GM12878 (cell line): ENCODE data around the gene PRKN. TPM values are rescaled to one million over a fixed set of nuclear protein-coding genes. Genes with fewer than 3 reads are reported as not detected.

Experiments used
- ATAC-seq: fragments of 200-7000 bp; cut with Tn5 transposase; 3 replicates; pipeline ENCODE4 v1.9.1; 2020; ENCODE audit warnings: mild to moderate bottlenecking, moderate library complexity
- BruUV-seq: library from RNA; stranded (reverse); fragments of 400-500 nt; replicated peaks from 2 replicates; lab custom pipeline; 2021; lab: Mats Ljungman, UMichigan
- CTCF ChIA-PET: fragments of 300-600 bp; sonication (Branson Sonifier 250); formaldehyde crosslinking; extraction: SDS; loops from one replicate; lab custom pipeline; 2021; ENCODE audit warnings: inconsistent platforms; lab: Yijun Ruan, JAX
- POLR2A ChIA-PET: fragments of 350-600 bp; formaldehyde crosslinking; extraction: SDS; loops from one replicate; lab custom pipeline; 2021; ENCODE audit warnings: inconsistent platforms; lab: Charles Lee
- RAD21 ChIA-PET: fragments of 300-600 bp; sonication (Branson Sonifier 250); formaldehyde crosslinking; loops from one replicate; lab custom pipeline; 2023; ENCODE audit warnings: antibody characterized with exemption; ENCODE audit not compliant: unreplicated experiment; lab: Charles Lee
- SMC1A ChIA-PET: fragments of 300-600 bp; sonication (Branson Sonifier 250); formaldehyde crosslinking; loops from one replicate; lab custom pipeline; 2023; ENCODE audit not compliant: unreplicated experiment, uncharacterized antibody; lab: Charles Lee
- DNase-seq: peaks from one replicate; pipeline ENCODE4 v3.0.0-alpha.2; 2011; ENCODE audit warnings: low read depth, low spot score
- FAIRE-seq: peaks from 3 replicates; lab custom pipeline; 2011; peaks lifted over from hg19 to GRCh38; lab: Jason Lieb, UNC
- H2AFZ ChIP-seq: 2 replicates; pipeline ENCODE4 v1.6.0; 2011; ENCODE audit warnings: low read depth, low read length, control low read depth; ENCODE audit not compliant: control insufficient read depth
- H3K27ac ChIP-seq: 2 replicates; pipeline ENCODE4 v1.5.1; 2011; ENCODE audit warnings: control low read depth; ENCODE audit not compliant: control insufficient read depth, insufficient read depth
- H3K27me3 ChIP-seq, 2 experiments: replicated peaks in 1 of 2; 2 replicates each; pipeline versions ENCODE4 v1.6.0 to v1.6.1; 2011; ENCODE audit warnings: low read length in 1 of 2; ENCODE audit not compliant: control insufficient read depth in 2 of 2, insufficient read depth in 2 of 2
- H3K36me3 ChIP-seq, 2 experiments: 2 replicates each; pipeline ENCODE4 v1.5.1; 2011; ENCODE audit warnings: low read length in 1 of 2; ENCODE audit not compliant: control insufficient read depth in 2 of 2, insufficient read depth in 2 of 2
- H3K4me1 ChIP-seq: 2 replicates; pipeline ENCODE4 v1.6.1; 2011; ENCODE audit warnings: mild to moderate bottlenecking, low read length, moderate library complexity, mixed read lengths; ENCODE audit not compliant: control insufficient read depth, insufficient read depth
- H3K4me2 ChIP-seq: 2 replicates; pipeline ENCODE4 v1.6.0; 2011; ENCODE audit warnings: control low read depth; ENCODE audit not compliant: control insufficient read depth, insufficient read depth
- H3K4me3 ChIP-seq: fragments of 200-600 bp; sonication (generic); 2 replicates; pipeline ENCODE4 v1.5.1; 2016
- H3K79me2 ChIP-seq: 2 replicates; pipeline ENCODE4 v1.6.0; 2011; ENCODE audit warnings: low read length; ENCODE audit not compliant: control insufficient read depth, insufficient read depth
- H3K9ac ChIP-seq: 2 replicates; pipeline ENCODE4 v1.8.0; 2011; ENCODE audit warnings: low read length, control low read depth, mixed read lengths; ENCODE audit not compliant: control insufficient read depth, insufficient read depth
- H3K9me3 ChIP-seq: replicated peaks from 3 replicates; pipeline ENCODE4 v1.5.1; 2011; ENCODE audit warnings: mild to moderate bottlenecking, low read length; ENCODE audit not compliant: control insufficient read depth, insufficient read depth
- H4K20me1 ChIP-seq: 2 replicates; pipeline ENCODE4 v1.6.0; 2011; ENCODE audit not compliant: control insufficient read depth, insufficient read depth
- BACH1 ChIP-seq: fragments of 450-650 bp; IDR thresholded peaks from 2 replicates; pipeline ENCODE4 v1.6.1; 2017; ENCODE audit warnings: mild to moderate bottlenecking, borderline replicate concordance
- MTA2 ChIP-seq: fragments of 450-650 bp; IDR thresholded peaks from 2 replicates; pipeline ENCODE4 v1.6.1; 2016; ENCODE audit warnings: low read depth, mild to moderate bottlenecking, moderate library complexity
- POLR2AphosphoS2 ChIP-seq: IDR thresholded peaks from 2 replicates; pipeline ENCODE4 v1.6.1; 2011; ENCODE audit warnings: low read depth, mild to moderate bottlenecking, low read length, improper control_type of control experiment, moderate library complexity
- RBBP5 ChIP-seq: fragments of 200-600 bp; sonication (generic); conservative IDR thresholded peaks from 2 replicates; pipeline ENCODE4 v1.6.1; 2016
- SMARCA5 ChIP-seq: fragments of 450-650 bp; IDR thresholded peaks from 2 replicates; pipeline ENCODE4 v1.6.1; 2017; ENCODE audit warnings: mild to moderate bottlenecking
- SUPT20H ChIP-seq: IDR thresholded peaks from 2 replicates; pipeline ENCODE4 v1.6.1; 2011; ENCODE audit warnings: low read depth, mild to moderate bottlenecking, low read length, moderate library complexity, borderline replicate concordance; ENCODE audit not compliant: control insufficient read depth
- SUZ12 ChIP-seq: fragments of 200-600 bp; sonication (generic); IDR thresholded peaks from one replicate; pipeline ENCODE4 v1.6.1; 2018; ENCODE audit warnings: antibody characterized with exemption, mild to moderate bottlenecking; ENCODE audit not compliant: unreplicated experiment
- WGBS: methylation state at CpG from one replicate; pipeline ENCODE4 v1.1.6; 2016; ENCODE audit warnings: low lambda C conversion rate; ENCODE audit not compliant: insufficient replicate concordance, insufficient coverage; ENCODE audit errors: missing lambda C conversion rate; 5-methylcytosine and 5-hydroxymethylcytosine counted together
- in situ Hi-C: fragments of 300-500 bp; cut with MboI; formaldehyde crosslinking; loops from 9 replicates; pipeline ENCODE4 v1.14.3; 2018; ENCODE audit warnings: mixed read lengths
- intact Hi-C: fragments of 100-400 bp; cut with micrococcal nuclease; formaldehyde crosslinking; loops from one replicate; pipeline ENCODE4 v1.14.2; 2022; ENCODE audit not compliant: unreplicated experiment
- polyA plus RNA-seq, 11 experiments: library from polyadenylated mRNA; depleted of rRNA in 4 of 11; unstranded in 6 of 11; stranded (reverse) in 5 of 11; fragments of >200 nt; fragmentation: Nextera tagmentation in 4 of 11; fragmentation: Illumina TruSeq in 1 of 11; extraction: Ambion mirVana in 4 of 11; extraction: Trizol in 1 of 11; gene quantifications; 1 replicate in 1 of 11; 2 replicates in 10 of 11; pipeline versions ENCODE4 v1.2.1 to v1.2.3, GENCODE V29; 2011 to 2016; ENCODE audit warnings: inconsistent platforms in 2 of 11, missing spikeins in 2 of 11, low read depth in 1 of 11
- total RNA-seq, 4 experiments: library from RNA; depleted of rRNA in 3 of 4; stranded (reverse); fragments of >200 nt in 3 of 4; fragmentation: Illumina TruSeq in 1 of 4; extraction: Trizol in 1 of 4; gene quantifications; 2 replicates each; pipeline versions ENCODE4 v1.2.1 to v1.2.3, GENCODE V29; 2013 to 2021

PRKN gene
- total and polyA plus RNA-seq, 10 of the 15 experiments (the other 5 are each of a cell fraction or from before 2014, with no cell fraction given): 0.06 to 0.09 TPM; not detected in 8

DNA sequence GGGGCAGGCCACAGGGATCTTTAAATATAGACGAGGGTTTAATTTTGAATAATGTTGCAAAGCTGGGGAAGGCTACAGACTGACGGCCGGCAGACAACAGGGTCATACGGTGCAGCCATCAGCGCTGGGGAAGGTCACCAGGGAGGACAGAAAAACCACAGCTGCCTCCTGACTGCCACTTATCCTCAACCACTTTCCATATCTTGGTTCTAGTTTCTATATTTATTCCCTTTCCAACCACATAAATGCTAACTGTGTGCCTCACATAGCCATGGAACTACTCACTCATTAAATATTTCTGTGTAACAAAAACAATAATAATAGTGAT, 1368.0 kb downstream of the PRKN start:
- H4K20me1 ChIP-seq: no peaks in the 10 kb centered on the region
- peaks cover 2% of the 10 kb centered on the region; the same call in 1 of the 3 replicates for H3K9me3 ChIP-seq
- H3K4me3 ChIP-seq: no peak overlapping the region
- H3K79me2 ChIP-seq: no peaks in the 10 kb centered on the region
- WGBS: 1% methylated on average over 5 of the region's 5 CpGs
- H3K27ac ChIP-seq: no peak overlapping the region
- no peak overlapping the region for H3K4me2 ChIP-seq
- POLR2A ChIA-PET: no interaction called here
- no peak overlapping the region for H2AFZ ChIP-seq
- no peaks in the 10 kb centered on the region for H3K4me1 ChIP-seq
- SMC1A ChIA-PET: no interaction called here
- in situ Hi-C loops: loop anchor here (25.0 kb wide), 1 partner anchor 222 kb away; no protein-coding TSS in a partner anchor
- FAIRE-seq: no peak
- H3K36me3 ChIP-seq: no peaks in the 10 kb centered on the region
- no peaks in the 10 kb centered on the region for H3K27me3 ChIP-seq
- CTCF ChIA-PET: interaction anchor here (1.0 kb wide), 1 partner anchor 427 kb away, joined by 3 read pairs; no protein-coding TSS in a partner anchor
- ATAC-seq: no peak
- intact Hi-C loops: no loop called here
- DNase-seq: no peak
- no TSS peak for BruUV-seq
- RAD21 ChIA-PET: no interaction called here
- H3K9ac ChIP-seq: no peak overlapping the region
- TF ChIP-seq BACH1 (no peak), RBBP5 (no peak), POLR2AphosphoS2 (no peak), MTA2 (no peak)
- TF ChIP-seq, all 136 proteins: peak for 0

DNA sequence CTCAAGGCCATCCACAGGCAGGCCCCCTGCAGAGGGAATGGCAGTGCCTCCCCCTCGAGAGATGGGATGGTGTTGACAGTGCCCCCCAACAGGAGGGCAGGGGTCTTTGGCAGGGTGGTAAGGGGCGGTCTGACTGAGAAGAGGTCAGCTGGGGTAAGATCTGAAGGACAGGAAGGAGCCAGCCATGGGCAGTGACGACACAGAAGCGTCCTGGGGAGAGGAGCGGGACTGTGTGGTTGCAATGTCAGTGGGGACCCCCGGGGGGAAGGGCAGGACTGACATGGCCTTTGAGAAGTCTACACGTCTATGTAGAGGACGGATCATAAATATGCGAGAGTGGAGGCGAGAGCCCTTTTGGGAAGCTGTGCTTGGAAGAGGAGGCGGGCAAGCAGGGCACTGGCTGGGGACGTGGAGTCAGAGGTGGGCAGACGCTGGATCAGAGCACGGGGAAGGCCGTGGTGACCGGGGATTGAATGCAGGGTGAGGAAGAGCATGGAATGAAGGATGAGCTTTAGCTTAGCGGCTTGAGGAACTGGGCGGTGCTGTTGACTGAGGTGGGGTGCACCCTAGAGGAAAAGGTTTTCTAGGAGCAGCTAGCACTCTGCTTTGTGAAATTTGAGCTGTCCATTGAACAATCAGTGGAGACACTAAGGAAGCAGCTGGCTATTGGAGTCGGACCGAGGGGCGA, 1371.3 kb downstream of the PRKN start:
- FAIRE-seq (no peak), DNase-seq (no peak), ATAC-seq (no peak)
- Histone ChIP-seq H2AFZ (no peak overlapping the region), H3K9me3 (no peaks in the 10 kb centered on the region; the same call in 2 of the 3 replicates), H3K27ac (no peak overlapping the region), H3K4me2 (0 out of 2 replicates have a peak overlapping the region, but pooled peaks have one; percentile 25), H3K4me3 (no peak overlapping the region), H3K79me2 (no peaks in the 10 kb centered on the region), H3K27me3 (no peaks in the 10 kb centered on the region), H4K20me1 (no peaks in the 10 kb centered on the region), H3K36me3 (no peaks in the 10 kb centered on the region), H3K9ac (no peak overlapping the region)
- ChIA-PET POLR2A (no interaction called here), CTCF (interaction anchor here (1.5 kb wide), 1 partner anchor 15 kb away, joined by 4 read pairs; no protein-coding TSS in a partner anchor), SMC1A (no interaction called here), RAD21 (no interaction called here)
- intact Hi-C loops (no loop called here), in situ Hi-C loops (loop anchor here (25.0 kb wide), 1 partner anchor 219 kb away; no protein-coding TSS in a partner anchor)
- no TSS peak for BruUV-seq
- WGBS: 59% methylated on average over 21 of the region's 21 CpGs
- no peak for TF ChIP-seq SUPT20H
- TF ChIP-seq SMARCA5: no peak
- no peak for TF ChIP-seq SUZ12
- TF ChIP-seq, all 136 proteins: peak for 0
- no peaks in the 10 kb centered on the region for H3K4me1 ChIP-seq
